ENCODE measurements around the gene HIP1R. TPM values are rescaled to one million over a fixed set of nuclear protein-coding genes. Genes with fewer than 3 reads are reported as not detected.
"Not testable (repeated sequence)": the region's sequence is repeated elsewhere in the genome, so short reads cannot be mapped to it uniquely, and the experiment has no call there.

Gene HIP1R
- total RNA-seq (2014; rRNA removed; shearing (Covaris generic)) = 17.5 and 20.6 TPM in 2 replicates

- peak; percentile 57 for DNase-seq (ENCODE audit: low read depth)
Measured at GRCh38 chr12:122834921-122835749, at the start of gene HIP1R. TSS of gene HIP1R (plus strand) at chr12:122835457. CDS start at chr12:122835551, 94 bp downstream.

GRCh38 chr12:122785503-122785902, 49.8 kb upstream of the HIP1R start:
- no peak for DNase-seq (ENCODE audit: low read depth)

- DNase-seq (ENCODE audit: low read depth) = peak; percentile 74
Measured at GRCh38 chr12:122788387-122788786, 46.9 kb upstream of the HIP1R start.

GRCh38 chr12:122789637-122790036, 45.6 kb upstream of the HIP1R start:
- no peak for DNase-seq (ENCODE audit: low read depth)

GRCh38 chr12:122790393-122791075, 44.7 kb upstream of the HIP1R start:
- peak; percentile 23 for DNase-seq (ENCODE audit: low read depth)

- DNase-seq (ENCODE audit: low read depth) = peak; percentile 18
Measured at GRCh38 chr12:122793685-122794106, 41.6 kb upstream of the HIP1R start.

GRCh38 chr12:122795807-122796206, 39.5 kb upstream of the HIP1R start:
- no peak for DNase-seq (ENCODE audit: low read depth)

- no peak for DNase-seq (ENCODE audit: low read depth)
Measured at GRCh38 chr12:122799641-122800243, 35.5 kb upstream of the HIP1R start.

GRCh38 chr12:122803937-122804336, 31.3 kb upstream of the HIP1R start:
- DNase-seq (ENCODE audit: low read depth) = no peak

- not testable (repeated sequence) for DNase-seq (ENCODE audit: low read depth)
Measured at GRCh38 chr12:122804957-122805356, 30.3 kb upstream of the HIP1R start.

GRCh38 chr12:122807651-122808050, 27.6 kb upstream of the HIP1R start:
- no peak for DNase-seq (ENCODE audit: low read depth)

- no peak for DNase-seq (ENCODE audit: low read depth)
Measured at GRCh38 chr12:122811777-122812176, 23.5 kb upstream of the HIP1R start.

- no peak for DNase-seq (ENCODE audit: low read depth)
Measured at GRCh38 chr12:122813310-122813713, 21.9 kb upstream of the HIP1R start.

- no peak for DNase-seq (ENCODE audit: low read depth)
Measured at GRCh38 chr12:122819209-122819785, 16.0 kb upstream of the HIP1R start.

- DNase-seq (ENCODE audit: low read depth) = no peak
Measured at GRCh38 chr12:122820138-122820537, 15.1 kb upstream of the HIP1R start.

GRCh38 chr12:122820838-122821271, 14.4 kb upstream of the HIP1R start:
- no peak for DNase-seq (ENCODE audit: low read depth)

- no peak for DNase-seq (ENCODE audit: low read depth)
Measured at GRCh38 chr12:122823429-122823828, 11.8 kb upstream of the HIP1R start.

GRCh38 chr12:122825773-122826724, 9.2 kb upstream of the HIP1R start:
- peak; percentile 50 for DNase-seq (ENCODE audit: low read depth)

GRCh38 chr12:122827258-122827657, 8.0 kb upstream of the HIP1R start:
- DNase-seq (ENCODE audit: low read depth) = no peak

- DNase-seq (ENCODE audit: low read depth) = peak; percentile 86
Measured at GRCh38 chr12:122830517-122831214, 4.6 kb upstream of the HIP1R start.

Data from Daoy (cell line).